Panc1 (cell line): ENCODE results near the gene EYS. TPM values are rescaled to one million over a fixed set of nuclear protein-coding genes. Genes with fewer than 3 reads are reported as not detected.

Experiments
- ATAC-seq: fragments of 200-7000 bp; cut with Tn5 transposase; 2 replicates; pipeline ENCODE4 v1.9.1; 2020; ENCODE audit warnings: mild to moderate bottlenecking, moderate library complexity
- BruUV-seq: library from RNA; stranded (reverse); fragments of 400-500 nt; replicated peaks from 2 replicates; lab custom pipeline; 2021; lab: Mats Ljungman, UMichigan
- CTCF ChIA-PET: fragments of 300-600 bp; sonication (Branson Sonifier 250); formaldehyde crosslinking; loops from one replicate; lab custom pipeline; 2022; ENCODE audit warnings: antibody characterized with exemption; lab: Charles Lee
- POLR2A ChIA-PET: fragments of 300-600 bp; sonication (Branson Sonifier 250); formaldehyde crosslinking; loops from one replicate; lab custom pipeline; 2022; ENCODE audit warnings: antibody characterized with exemption; lab: Charles Lee
- DNase-seq: peaks from one replicate; pipeline ENCODE4 v3.0.0-alpha.2; 2010; ENCODE audit warnings: low read depth, low spot score
- H3K27ac ChIP-seq: 2 replicates; pipeline ENCODE4 v1.5.1; 2011; ENCODE audit warnings: mild to moderate bottlenecking, low read length, inconsistent platforms
- H3K27me3 ChIP-seq: fragments of 200-500 bp; sonication (Bioruptor generic); 2 replicates; pipeline ENCODE4 v1.6.0; 2014; ENCODE audit warnings: low read length, inconsistent platforms; ENCODE audit not compliant: control insufficient read depth, insufficient read depth
- H3K36me3 ChIP-seq: fragments of 200-500 bp; sonication (Bioruptor generic); 2 replicates; pipeline ENCODE4 v1.5.1; 2014; ENCODE audit warnings: inconsistent platforms, mild to moderate bottlenecking, low read length, moderate library complexity; ENCODE audit not compliant: control insufficient read depth, insufficient read depth
- H3K4me1 ChIP-seq: 2 replicates; pipeline ENCODE4 v1.5.1; 2011; ENCODE audit warnings: inconsistent platforms, mild to moderate bottlenecking, low read length, moderate library complexity; ENCODE audit not compliant: control insufficient read depth, insufficient read depth
- H3K4me3 ChIP-seq, 2 experiments: 2 replicates each; pipeline ENCODE4 v1.5.1; 2011 to 2012; ENCODE audit warnings: low read depth in 2 of 2, low read length in 2 of 2, mild to moderate bottlenecking in 2 of 2, inconsistent platforms in 1 of 2, moderate library complexity in 1 of 2
- H3K9me3 ChIP-seq: fragments of 200-500 bp; sonication (Bioruptor generic); 2 replicates; pipeline ENCODE4 v1.5.1; 2014; ENCODE audit warnings: low read depth, mild to moderate bottlenecking, inconsistent platforms, low read length, moderate library complexity; ENCODE audit not compliant: control insufficient read depth, insufficient read depth
- CTCF ChIP-seq: fragments of 450-650 bp; IDR thresholded peaks from 2 replicates; pipeline ENCODE4 v1.5.1; 2017; ENCODE audit warnings: mild to moderate bottlenecking
- POLR2AphosphoS5 ChIP-seq: IDR thresholded peaks from 2 replicates; pipeline ENCODE4 v1.6.1; 2012; ENCODE audit warnings: mild to moderate bottlenecking, low read depth, low read length, moderate library complexity
- REST ChIP-seq, 2 experiments: IDR thresholded peaks; 2 replicates each; pipeline ENCODE4 v1.6.1; 2011 to 2012; ENCODE audit warnings: low read depth in 2 of 2, control low read depth in 1 of 2, low read length in 1 of 2, mild to moderate bottlenecking in 1 of 2, moderate library complexity in 1 of 2; ENCODE audit not compliant: insufficient read depth in 1 of 2
- SIN3A ChIP-seq: IDR thresholded peaks from 2 replicates; pipeline ENCODE4 v1.6.1; 2012; ENCODE audit warnings: low read depth, mild to moderate bottlenecking, low read length, moderate library complexity, borderline replicate concordance; ENCODE audit not compliant: insufficient read depth
- TCF7L2 ChIP-seq: IDR thresholded peaks from 2 replicates; pipeline ENCODE4 v1.6.1; 2011; ENCODE audit warnings: mild to moderate bottlenecking, low read depth, low read length, inconsistent platforms
- in situ Hi-C: cut with HindIII; loops from 2 replicates; pipeline ENCODE4 v1.10.0; 2016; ENCODE audit warnings: low sequenced_read_pairs, low pct_unique_long_range_greater_than_20kb
- intact Hi-C: fragments of 100-400 bp; cut with micrococcal nuclease; formaldehyde crosslinking; loops from one replicate; pipeline ENCODE4 v1.10.0; 2022; ENCODE audit not compliant: unreplicated experiment
- total RNA-seq: library from RNA; stranded (reverse); gene quantifications from one replicate; pipeline ENCODE4 v1.2.1, GENCODE V29; 2021; ENCODE audit not compliant: unreplicated experiment

The EYS gene
- total RNA-seq, 1 experiment from 2014 or later, result not detected

GRCh38 chr6:65642776-65643175 lies 64.2 kb downstream of the EYS start:
- ChIA-PET CTCF (no interaction called here), POLR2A (no interaction called here)
- in situ Hi-C loops (no loop called here), intact Hi-C loops (no loop called here)
- Histone ChIP-seq H3K4me1 (no peaks in the 10 kb centered on the region), H3K9me3 (no peaks in the 10 kb centered on the region), H3K27ac (no peak overlapping the region), H3K4me3 (no peak overlapping the region), H3K27me3 (no peaks in the 10 kb centered on the region), H3K36me3 (no peaks in the 10 kb centered on the region)
- ATAC-seq (no peak), DNase-seq (no peak)
- TF ChIP-seq POLR2AphosphoS5, result no peak
- no peak for TF ChIP-seq REST (IDR thresholded peaks at IDR 0.05; ENCODE audit: insufficient read depth in 1 of 2, low read depth in 2 of 2, low read length in 1 of 2)
- no peak for TF ChIP-seq CTCF
- TF ChIP-seq SIN3A, result no peak
- no peak for TF ChIP-seq TCF7L2
- no TSS peak for BruUV-seq

DNA sequence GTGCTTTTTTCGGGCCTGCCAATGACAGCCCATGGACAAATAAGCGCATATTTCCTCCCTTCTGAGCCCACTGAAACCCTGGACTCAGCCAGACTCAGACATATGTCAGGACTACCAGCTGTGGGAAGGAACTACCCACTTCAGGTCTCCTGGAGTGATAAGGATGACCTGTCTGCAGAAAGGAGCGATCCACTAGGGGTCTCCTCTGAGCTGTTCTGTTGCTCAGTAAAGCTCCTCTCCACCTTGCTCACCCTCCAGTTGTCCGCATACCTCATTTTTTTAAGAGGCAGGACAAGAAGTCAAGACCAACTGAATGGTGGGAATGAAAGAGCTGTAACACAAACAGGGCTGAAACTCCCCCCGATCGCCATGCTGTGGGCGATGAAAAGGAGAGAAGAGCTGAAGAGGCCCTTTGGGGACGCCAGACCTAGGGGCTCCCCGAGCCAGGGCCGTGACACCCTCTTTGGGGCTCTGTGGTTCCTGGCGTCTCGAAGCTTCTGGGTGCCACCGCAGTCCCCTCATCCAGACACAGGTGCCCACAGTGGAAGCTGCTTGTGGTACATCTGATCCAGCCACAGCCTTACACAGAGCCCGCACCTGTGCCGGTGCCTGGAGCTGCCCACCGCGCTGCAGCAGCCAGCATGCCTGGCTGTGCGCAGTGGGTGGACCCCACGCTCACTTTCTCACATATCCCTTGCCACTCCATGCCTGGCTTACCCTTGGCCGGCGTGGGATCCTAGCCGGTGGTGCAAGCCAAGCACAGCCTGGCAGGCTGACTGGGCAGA lies 68.8 kb downstream of the EYS start:
- no TSS peak for BruUV-seq
- ATAC-seq, result no peak; the same call in 1 of the 2 replicates
- POLR2A ChIA-PET, result no interaction called here

More for the DNA sequence above, 68.8 kb downstream of the EYS start:
- H3K27ac ChIP-seq, result no peak overlapping the region
- H3K4me3 ChIP-seq, result no peak overlapping the region
- no peaks in the 10 kb centered on the region for H3K36me3 ChIP-seq
- TF ChIP-seq SIN3A (no peak), CTCF (peak; percentile 50)
- H3K27me3 ChIP-seq, result no peaks in the 10 kb centered on the region
- no peaks in the 10 kb centered on the region for H3K4me1 ChIP-seq
- in situ Hi-C loops, result no loop called here
- DNase-seq, result no peak
- CTCF ChIA-PET, result interaction anchor here (0.5 kb wide), 1 partner anchor 557 kb away, joined by 12 read pairs; no protein-coding TSS in a partner anchor
- intact Hi-C loops, result no loop called here
- H3K9me3 ChIP-seq, result no peaks in the 10 kb centered on the region
